ENCODE data around the gene DSCAML1. TPM values are rescaled to one million over a fixed set of nuclear protein-coding genes. Genes with fewer than 3 reads are reported as not detected.

The DSCAML1 gene
- total RNA-seq, 2 experiments from 2014 or later, result 0.29 to 0.67 TPM

- ChIA-PET POLR2A (no interaction called here), CTCF (interaction anchor here (1.0 kb wide), 1 partner anchor 109 kb away, joined by 3 read pairs; no protein-coding TSS in a partner anchor)
- Mint-ChIP-seq H3K4me3 (no peak overlapping the region), H3K27ac (no peak overlapping the region), H3K9me3 (no peaks in the 10 kb centered on the region), H3K27me3 (peaks cover 2% of the 10 kb centered on the region), H3K36me3 (no peaks in the 10 kb centered on the region), H3K4me1 (ENCODE audit: low read depth) (no peaks in the 10 kb centered on the region)
- intact Hi-C loops (cut with micrococcal nuclease), result no loop called here
- no peak for DNase-seq
These were observed 40.8 kb upstream of the DSCAML1 start for GRCh38 chr11:117837791-117838190.

DNA sequence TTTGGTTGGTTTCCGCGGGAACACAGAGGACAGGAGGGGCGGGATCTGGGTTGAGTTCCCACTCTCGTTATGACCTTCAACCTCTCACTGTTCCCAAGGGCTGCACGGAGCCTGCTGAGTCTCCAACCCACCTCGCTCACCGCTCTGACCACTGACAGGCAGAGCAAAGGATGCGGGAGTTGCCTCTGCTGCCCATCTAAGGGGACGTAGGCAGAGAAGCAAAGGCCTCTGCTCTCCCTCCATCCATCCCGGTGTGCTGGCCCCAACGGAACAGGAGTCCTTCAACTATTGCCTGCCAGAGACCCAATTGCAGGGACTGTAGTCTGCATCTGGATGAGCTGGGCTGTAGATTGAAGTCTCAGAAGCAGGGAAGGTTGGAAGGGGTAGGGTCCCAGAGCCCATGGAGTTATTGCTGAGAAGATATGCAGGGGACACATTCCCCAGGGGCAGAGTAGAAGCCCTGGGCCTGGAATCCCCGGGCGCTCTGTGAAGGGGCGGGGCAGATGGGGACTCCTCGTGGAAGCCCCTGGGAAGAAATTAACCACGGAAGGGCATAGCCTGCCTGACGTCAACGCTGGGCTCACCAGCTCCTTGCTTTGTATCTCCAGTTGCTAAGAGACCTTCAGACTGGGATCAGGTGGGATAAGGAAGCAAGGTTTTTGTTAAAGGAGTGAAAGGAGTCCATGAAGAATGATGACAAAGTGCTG is 40.2 kb upstream of the DSCAML1 start:
- ChIA-PET POLR2A (no interaction called here), CTCF (no interaction called here)
- H3K4me1 Mint-ChIP-seq (ENCODE audit: low read depth), result no peaks in the 10 kb centered on the region
- intact Hi-C loops (cut with micrococcal nuclease), result no loop called here
- no peaks in the 10 kb centered on the region for H3K36me3 Mint-ChIP-seq
- H3K4me3 Mint-ChIP-seq, result no peak overlapping the region
- H3K27me3 Mint-ChIP-seq, result peaks cover 2% of the 10 kb centered on the region
- no peak overlapping the region for H3K27ac Mint-ChIP-seq
- no peak for DNase-seq
- no peaks in the 10 kb centered on the region for H3K9me3 Mint-ChIP-seq

DNA sequence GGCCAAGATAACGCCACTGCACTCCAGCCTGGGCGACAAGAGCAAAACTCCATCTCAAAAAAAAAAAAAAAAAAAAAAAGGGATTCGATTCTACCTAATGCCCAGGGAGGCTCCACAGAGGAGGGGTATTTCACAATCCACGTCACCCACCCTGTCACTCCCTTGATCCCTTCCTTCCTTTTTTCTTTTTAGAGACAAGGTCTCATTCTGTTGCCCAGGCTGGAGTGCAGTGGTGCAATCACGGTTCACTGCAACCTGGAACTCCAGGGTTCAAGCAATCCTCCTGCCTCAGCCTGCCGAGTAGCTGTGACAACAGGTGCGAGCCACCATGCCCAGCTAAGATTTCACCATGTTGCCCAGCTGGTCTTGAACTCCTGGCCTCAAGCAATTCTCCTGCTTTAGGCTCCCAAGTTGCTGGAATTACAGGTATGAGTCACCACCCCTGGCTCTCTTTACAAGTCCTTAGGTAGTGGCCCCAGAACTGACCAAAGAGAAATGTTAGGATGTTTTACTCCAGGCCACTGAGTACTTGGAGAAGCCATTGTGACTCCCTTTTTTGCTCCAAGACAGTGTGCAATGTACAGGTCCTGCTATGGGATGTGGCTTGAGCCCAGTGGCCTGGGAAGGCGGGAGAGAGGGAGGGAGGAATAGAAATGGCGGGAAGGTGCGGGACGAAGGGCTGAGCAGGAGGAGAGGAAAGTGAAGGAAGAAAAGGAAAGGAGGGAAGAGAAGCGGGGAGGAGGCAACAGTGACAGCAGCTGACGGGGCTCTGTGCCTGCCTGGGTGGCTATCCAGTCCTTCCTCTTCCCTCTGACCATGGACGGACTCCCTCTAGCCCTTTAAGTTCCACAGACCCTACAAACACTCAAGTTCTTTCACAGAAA is 39.3 kb upstream of the DSCAML1 start:
- ChIA-PET POLR2A (no interaction called here), CTCF (interaction anchor here (1.5 kb wide), 1 partner anchor 19 kb away, joined by 4 read pairs; no protein-coding TSS in a partner anchor)
- Mint-ChIP-seq H3K4me3 (no peak overlapping the region), H3K27ac (no peak overlapping the region), H3K27me3 (peaks cover 2% of the 10 kb centered on the region), H3K36me3 (no peaks in the 10 kb centered on the region), H3K9me3 (no peaks in the 10 kb centered on the region), H3K4me1 (ENCODE audit: low read depth) (no peaks in the 10 kb centered on the region)
- DNase-seq, result no peak
- intact Hi-C loops (cut with micrococcal nuclease), result no loop called here

- intact Hi-C loops (cut with micrococcal nuclease), result no loop called here
- H3K27ac Mint-ChIP-seq, result no peak overlapping the region
- H3K4me3 Mint-ChIP-seq, result no peak overlapping the region
- no peaks in the 10 kb centered on the region for H3K36me3 Mint-ChIP-seq
- H3K27me3 Mint-ChIP-seq, result peaks cover 2% of the 10 kb centered on the region
- CTCF ChIA-PET, result interaction anchor here (1.5 to 3.3 kb wide), 3 partner anchors 18 to 217 kb away, joined by 4 to 18 read pairs (median 10); no protein-coding TSS in a partner anchor
- peaks cover 6% of the 10 kb centered on the region for H3K4me1 Mint-ChIP-seq (ENCODE audit: low read depth)
- POLR2A ChIA-PET, result no interaction called here
- no peaks in the 10 kb centered on the region for H3K9me3 Mint-ChIP-seq
- no peak for DNase-seq
These were observed 38.6 kb upstream of the DSCAML1 start for GRCh38 chr11:117835576-117835975.

DNA sequence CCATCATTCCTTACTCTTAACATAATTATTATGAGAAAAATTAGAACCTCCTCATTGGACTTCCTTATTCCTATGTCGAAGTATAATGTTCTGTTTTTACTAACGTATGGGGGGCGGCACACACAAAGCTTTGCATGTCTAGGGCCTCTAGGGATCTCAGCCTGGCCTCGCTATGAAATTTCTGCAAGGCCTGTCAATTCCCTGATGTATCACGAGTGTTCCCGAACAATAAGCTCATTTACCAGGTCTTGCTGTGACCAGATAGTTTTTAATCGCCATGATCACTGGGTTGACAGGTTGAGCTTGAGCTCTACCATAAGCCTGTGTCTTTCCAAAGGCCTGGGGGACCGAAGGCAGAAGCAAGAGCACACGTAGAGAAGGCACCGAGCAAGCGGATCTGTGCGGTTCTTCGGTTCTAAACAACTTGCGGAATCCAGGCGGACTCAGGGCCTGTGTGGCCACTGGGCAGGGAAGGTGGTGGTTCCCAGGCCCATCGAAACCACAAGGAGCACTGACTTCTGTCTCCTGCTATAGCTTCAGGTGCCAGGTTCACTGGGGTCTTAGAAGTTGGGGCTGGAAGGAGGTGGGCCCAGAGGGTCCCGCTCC is 37.9 kb upstream of the DSCAML1 start:
- no peak overlapping the region for H3K4me3 Mint-ChIP-seq
- no peaks in the 10 kb centered on the region for H3K9me3 Mint-ChIP-seq
- H3K27me3 Mint-ChIP-seq, result peaks cover 2% of the 10 kb centered on the region
- no peak for DNase-seq
- peaks cover 12% of the 10 kb centered on the region for H3K4me1 Mint-ChIP-seq (ENCODE audit: low read depth)
- POLR2A ChIA-PET, result no interaction called here
- intact Hi-C loops (cut with micrococcal nuclease), result no loop called here
- CTCF ChIA-PET, result interaction anchor here (0.9 to 3.3 kb wide), 8 partner anchors 18 to 337 kb away, joined by 3 to 18 read pairs (median 5); no protein-coding TSS in a partner anchor
- no peak overlapping the region for H3K27ac Mint-ChIP-seq
- no peaks in the 10 kb centered on the region for H3K36me3 Mint-ChIP-seq

DNA sequence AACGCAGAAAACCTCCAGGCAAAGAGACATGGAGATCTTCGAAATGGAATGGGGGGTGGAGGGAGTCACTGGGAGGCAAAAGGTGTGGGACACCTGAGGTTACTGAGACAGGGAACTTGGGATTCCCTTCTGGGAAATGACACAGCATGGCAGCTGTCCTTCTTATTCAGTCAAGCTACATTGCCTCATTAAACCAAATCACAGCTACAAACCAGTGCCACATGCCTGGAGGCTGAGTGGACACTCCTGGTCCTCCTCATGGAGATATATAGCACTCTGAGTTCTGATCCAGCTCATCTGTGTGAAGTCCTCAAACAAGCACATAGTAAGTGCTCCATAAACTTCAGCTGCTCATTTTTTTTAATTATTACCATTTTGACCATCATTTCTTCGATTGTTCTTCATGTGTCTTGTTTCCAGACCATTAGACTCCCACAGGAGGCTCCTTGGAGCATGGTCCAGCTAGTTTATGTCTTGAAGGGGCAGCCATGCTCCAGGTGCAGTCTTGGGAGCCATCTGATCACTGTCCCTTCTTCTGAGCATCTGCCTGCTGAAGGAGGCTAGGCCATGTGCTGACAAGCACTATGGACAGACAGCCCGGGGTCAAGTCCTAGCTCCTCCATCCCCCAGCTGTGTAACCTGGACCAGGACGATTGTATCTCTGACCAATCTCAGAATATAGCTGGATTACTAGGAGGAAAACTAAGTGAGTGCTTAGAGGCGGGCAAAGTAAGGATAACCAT is 37.2 kb upstream of the DSCAML1 start:
- intact Hi-C loops (cut with micrococcal nuclease), result no loop called here
- ChIA-PET CTCF (interaction anchor here (0.9 to 3.3 kb wide), 8 partner anchors 10 to 337 kb away, joined by 3 to 18 read pairs (median 6); no protein-coding TSS in a partner anchor), POLR2A (no interaction called here)
- Mint-ChIP-seq H3K4me3 (no peak overlapping the region), H3K4me1 (ENCODE audit: low read depth) (peaks cover 17% of the 10 kb centered on the region), H3K36me3 (no peaks in the 10 kb centered on the region), H3K9me3 (no peaks in the 10 kb centered on the region), H3K27me3 (peaks cover 2% of the 10 kb centered on the region), H3K27ac (no peak overlapping the region)
- DNase-seq, result no peak

DNA sequence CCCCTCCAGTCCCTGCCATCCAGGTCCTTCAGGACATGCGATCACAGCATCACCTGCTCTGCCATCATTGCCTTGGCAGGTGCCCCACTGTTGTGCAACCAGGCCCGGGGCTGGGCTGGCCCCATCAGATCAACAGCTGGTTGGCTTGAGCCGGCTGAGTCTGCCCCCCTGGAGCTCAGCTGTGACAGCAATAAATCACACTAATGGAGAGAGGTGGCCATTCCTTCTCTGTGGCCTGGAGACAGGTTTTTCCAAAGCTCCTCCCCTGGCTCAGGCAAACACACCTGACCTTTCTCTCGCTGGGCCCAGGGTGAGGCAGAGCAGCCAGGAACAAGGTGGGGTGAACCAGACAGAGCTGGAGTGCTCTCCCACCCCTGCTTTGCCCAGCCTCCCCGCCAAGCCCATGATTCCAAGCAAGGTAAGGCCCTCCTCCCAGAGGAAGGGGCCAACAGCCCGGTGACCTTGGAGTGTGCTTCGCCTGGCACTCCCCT is 36.4 kb upstream of the DSCAML1 start:
- intact Hi-C loops (cut with micrococcal nuclease), result no loop called here
- H3K27ac Mint-ChIP-seq, result no peak overlapping the region

DNA sequence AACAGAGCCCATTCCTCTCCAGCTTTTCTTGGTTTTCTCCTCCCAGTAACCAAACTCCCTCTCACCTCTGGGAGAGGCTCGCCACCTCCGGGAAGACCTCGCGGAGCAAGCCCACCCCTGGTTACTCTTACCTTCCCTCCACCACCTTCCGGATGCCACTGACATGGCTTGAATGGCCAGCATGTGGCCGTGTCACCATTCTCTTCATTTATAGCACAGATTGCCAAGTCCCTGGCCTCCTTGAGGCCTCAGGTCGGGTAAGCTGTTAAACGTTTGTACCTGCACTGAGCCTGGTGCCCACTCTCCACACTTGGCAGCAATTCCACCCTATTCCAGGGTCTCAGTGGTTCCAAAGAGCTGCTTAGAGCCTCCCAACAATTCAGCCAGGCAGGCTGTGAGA is 35.5 kb upstream of the DSCAML1 start:
- ChIA-PET POLR2A (interaction anchor here (0.6 kb wide), 1 partner anchor 18 kb away, joined by 3 read pairs; no protein-coding TSS in a partner anchor), CTCF (interaction anchor here (1.6 to 3.3 kb wide), 4 partner anchors 12 to 114 kb away, joined by 7 to 18 read pairs (median 10); no protein-coding TSS in a partner anchor)
- Mint-ChIP-seq H3K4me1 (ENCODE audit: low read depth) (peaks cover 33% of the 10 kb centered on the region), H3K27me3 (peaks cover 2% of the 10 kb centered on the region), H3K4me3 (no peak overlapping the region), H3K27ac (no peak overlapping the region), H3K9me3 (no peaks in the 10 kb centered on the region), H3K36me3 (no peaks in the 10 kb centered on the region)
- intact Hi-C loops (cut with micrococcal nuclease), result no loop called here
- no peak for DNase-seq

More for the DNA sequence above, 36.4 kb upstream of the DSCAML1 start:
- Mint-ChIP-seq H3K27me3 (peaks cover 2% of the 10 kb centered on the region), H3K4me1 (ENCODE audit: low read depth) (peaks cover 24% of the 10 kb centered on the region), H3K4me3 (no peak overlapping the region), H3K9me3 (no peaks in the 10 kb centered on the region), H3K36me3 (no peaks in the 10 kb centered on the region)
- no peak for DNase-seq
- ChIA-PET CTCF (interaction anchor here (1.6 to 3.3 kb wide), 6 partner anchors 11 to 219 kb away, joined by 4 to 18 read pairs (median 8); no protein-coding TSS in a partner anchor), POLR2A (no interaction called here)

GRCh38 chr11:117831661-117832415 is 34.8 kb upstream of the DSCAML1 start:
- CTCF ChIA-PET, result interaction anchor here (0.9 to 2.9 kb wide), 3 partner anchors 14 to 222 kb away, joined by 3 to 12 read pairs (median 7); no protein-coding TSS in a partner anchor
- DNase-seq, result no peak
- Mint-ChIP-seq H3K4me1 (ENCODE audit: low read depth) (peaks cover 35% of the 10 kb centered on the region), H3K36me3 (no peaks in the 10 kb centered on the region), H3K4me3 (no peak overlapping the region), H3K27me3 (peaks cover 2% of the 10 kb centered on the region), H3K27ac (no peak overlapping the region), H3K9me3 (no peaks in the 10 kb centered on the region)
- intact Hi-C loops (cut with micrococcal nuclease), result no loop called here
- POLR2A ChIA-PET, result interaction anchor here (0.6 kb wide), 1 partner anchor 17 kb away, joined by 3 read pairs; no protein-coding TSS in a partner anchor

- no peak for DNase-seq
- no peaks in the 10 kb centered on the region for H3K36me3 Mint-ChIP-seq
- H3K4me3 Mint-ChIP-seq, result no peak overlapping the region
- no peaks in the 10 kb centered on the region for H3K27me3 Mint-ChIP-seq
- H3K4me1 Mint-ChIP-seq (ENCODE audit: low read depth), result peaks cover 35% of the 10 kb centered on the region
- H3K9me3 Mint-ChIP-seq, result no peaks in the 10 kb centered on the region
- CTCF ChIA-PET, result interaction anchor here (1.4 to 2.0 kb wide), 2 partner anchors 13 to 222 kb away, joined by 4 to 7 read pairs; no protein-coding TSS in a partner anchor
- H3K27ac Mint-ChIP-seq, result no peak overlapping the region
- intact Hi-C loops (cut with micrococcal nuclease), result no loop called here
- POLR2A ChIA-PET, result no interaction called here
These were observed 33.8 kb upstream of the DSCAML1 start for GRCh38 chr11:117830674-117831351.
